GM19452 (cell line): ENCODE results near the gene CROCC2.

ENCODE experiments used
- ATAC-seq: cut with Tn5 transposase; IDR thresholded peaks from one replicate; pipeline ENCODE4 v1.9.1; 2021; ENCODE audit not compliant: unreplicated experiment

CROCC2 gene

GRCh38 chr2:240919786-240920782, 13.9 kb downstream of the CROCC2 start:
- no peak for ATAC-seq

GRCh38 chr2:240920783-240921231, 14.7 kb downstream of the CROCC2 start:
- ATAC-seq = no peak

- no peak for ATAC-seq
These were observed 15.3 kb downstream of the CROCC2 start for GRCh38 chr2:240921311-240921994.

GRCh38 chr2:240921995-240922244, 15.8 kb downstream of the CROCC2 start:
- ATAC-seq = no peak

- ATAC-seq = no peak
These were observed 16.3 kb downstream of the CROCC2 start for GRCh38 chr2:240922245-240922981.

- no peak for ATAC-seq
These were observed 16.9 kb downstream of the CROCC2 start for GRCh38 chr2:240922982-240923537.

- ATAC-seq = no peak
These were observed 19.0 kb downstream of the CROCC2 start for GRCh38 chr2:240925191-240925567.

- no peak for ATAC-seq
These were observed 19.7 kb downstream of the CROCC2 start for GRCh38 chr2:240925568-240926515.

GRCh38 chr2:240926516-240927389, 20.6 kb downstream of the CROCC2 start:
- no peak for ATAC-seq

- ATAC-seq = no peak
These were observed 21.2 kb downstream of the CROCC2 start for GRCh38 chr2:240927390-240927781.

- no peak for ATAC-seq
These were observed 22.6 kb downstream of the CROCC2 start for GRCh38 chr2:240928476-240929363.

- no peak for ATAC-seq
These were observed 23.4 kb downstream of the CROCC2 start for GRCh38 chr2:240929364-240930095.

- ATAC-seq = no peak
These were observed 24.0 kb downstream of the CROCC2 start for GRCh38 chr2:240930096-240930630.

- no peak for ATAC-seq
These were observed 24.6 kb downstream of the CROCC2 start for GRCh38 chr2:240930631-240931318.

GRCh38 chr2:240931319-240931949, 25.3 kb downstream of the CROCC2 start:
- ATAC-seq = no peak

- no peak for ATAC-seq
These were observed 26.0 kb downstream of the CROCC2 start for GRCh38 chr2:240932001-240932723.
